ENCODE measurements around the gene SMC4. TPM values are rescaled to one million over a fixed set of nuclear protein-coding genes. Genes with fewer than 3 reads are reported as not detected.
A peak's percentile ranks its signal among the peaks of the same experiment; 100 is the strongest.

Gene SMC4
- polyA plus RNA-seq, 1 of the 3 experiments (the other 2 are of a cell fraction), result 26.1 TPM

- Histone ChIP-seq H2AFZ (ENCODE audit: low read depth) (no peak overlapping the region), H3K9me2 (no peaks in the 10 kb centered on the region), H3K79me2 (ENCODE audit: insufficient read depth) (peaks cover 95% of the 10 kb centered on the region), H3K27ac (ENCODE audit: low read depth in 2 of 2, low read length in 1 of 2) (peak overlapping the region; percentile 88 to 94), H3K9ac (peak overlapping the region; percentile 99), H3F3A (replicated peaks; ENCODE audit: insufficient read depth) (peaks cover 11% of the 10 kb centered on the region), H3K27me3 (ENCODE audit: insufficient read depth) (no peaks in the 10 kb centered on the region), H3K36me3 (replicated peaks in 1 of 2; ENCODE audit: control insufficient read depth in 1 of 2, insufficient read depth in 2 of 2, low read length in 1 of 2) (peaks cover 36% of the 10 kb centered on the region in 2 experiments), H3K9me3 (no peaks in the 10 kb centered on the region), H3K4me3 (ENCODE audit: low read depth in 2 of 2, low read length in 1 of 2) (peak overlapping the region; percentile 79 to 96; a peak in 3 of 4 replicates), H3K4me2 (peak overlapping the region; percentile 85), H4K20me1 (ENCODE audit: insufficient read depth) (peaks cover 24% of the 10 kb centered on the region; the same call in 1 of the 2 replicates), H3K4me1 (ENCODE audit: control insufficient read depth in 1 of 2, insufficient read depth in 2 of 2, low read depth in 1 of 2, low read length in 1 of 2) (peaks cover 6 to 10% of the 10 kb centered on the region in 2 experiments; a peak in 3 of 4 replicates)
- ChIA-PET CTCF (interaction anchor here (0.6 to 1.3 kb wide), 3 partner anchors 10 to 64 kb away, joined by 3 to 8 read pairs (median 5); no protein-coding TSS in a partner anchor), POLR2A (interaction anchor here (0.6 kb wide), 1 partner anchor 240 kb away, joined by 3 read pairs; no protein-coding TSS in a partner anchor)
- no peak for DNase-seq
- TF ChIP-seq TCF12 (IDR thresholded peaks at IDR 0.05) (no peak), EZH2phosphoT487 (IDR thresholded peaks at IDR 0.05; ENCODE audit: borderline replicate concordance, low read depth) (peak; percentile 27; the same call in 1 of the 2 replicates)
- 2% methylated on average over 2 of the region's 2 CpGs for WGBS (ENCODE audit: low lambda C conversion rate)
These were observed 3.6 kb downstream of the SMC4 start for GRCh38 chr3:160403028-160403545.

GRCh38 chr3:160403796-160404470 is 4.5 kb downstream of the SMC4 start:
- no peak for DNase-seq
- Histone ChIP-seq H3K27ac (ENCODE audit: low read depth in 2 of 2, low read length in 1 of 2) (peak overlapping the region; percentile 88 to 94), H3K36me3 (replicated peaks in 1 of 2; ENCODE audit: control insufficient read depth in 1 of 2, insufficient read depth in 2 of 2, low read length in 1 of 2) (peaks cover 41 to 43% of the 10 kb centered on the region in 2 experiments), H4K20me1 (ENCODE audit: insufficient read depth) (peaks cover 24% of the 10 kb centered on the region; the same call in 1 of the 2 replicates), H3K4me1 (ENCODE audit: control insufficient read depth in 1 of 2, insufficient read depth in 2 of 2, low read depth in 1 of 2, low read length in 1 of 2) (peaks cover 6 to 7% of the 10 kb centered on the region in 2 experiments; a peak in 2 of 4 replicates), H3K79me2 (ENCODE audit: insufficient read depth) (peaks cover 95% of the 10 kb centered on the region), H3K9ac (peak overlapping the region; percentile 99), H3K9me3 (no peaks in the 10 kb centered on the region), H2AFZ (ENCODE audit: low read depth) (no peak overlapping the region; the same call in 1 of the 2 replicates), H3F3A (replicated peaks; ENCODE audit: insufficient read depth) (peaks cover 11% of the 10 kb centered on the region), H3K27me3 (ENCODE audit: insufficient read depth) (no peaks in the 10 kb centered on the region), H3K4me2 (peak overlapping the region; percentile 85), H3K9me2 (no peaks in the 10 kb centered on the region), H3K4me3 (ENCODE audit: low read depth in 2 of 2, low read length in 1 of 2) (peak overlapping the region; percentile 79 to 96; a peak in 3 of 4 replicates)
- CTCF ChIA-PET, result interaction anchor here (0.6 to 1.3 kb wide), 4 partner anchors 9 to 546 kb away, joined by 3 to 8 read pairs (median 4); no protein-coding TSS in a partner anchor
- POLR2A ChIA-PET, result interaction anchor here (0.6 kb wide), 1 partner anchor 241 kb away, joined by 3 read pairs; no protein-coding TSS in a partner anchor
- 23% methylated on average over 7 of the region's 7 CpGs for WGBS (ENCODE audit: low lambda C conversion rate)
- no peak for TF ChIP-seq REST (IDR thresholded peaks at IDR 0.05; ENCODE audit: low read depth, low read length)
- TF ChIP-seq RFX5 (IDR thresholded peaks at IDR 0.05; ENCODE audit: low read length), result no peak
- TF ChIP-seq SMC3 (IDR thresholded peaks at IDR 0.05; ENCODE audit: low read depth, low read length), result no peak
- TF ChIP-seq TCF12 (IDR thresholded peaks at IDR 0.05), result no peak
- no peak for TF ChIP-seq USF2 (IDR thresholded peaks at IDR 0.05; ENCODE audit: borderline replicate concordance, low read depth, low read length)
- TF ChIP-seq MXI1 (IDR thresholded peaks at IDR 0.05; ENCODE audit: low read depth, low read length), result no peak
- TF ChIP-seq RCOR1 (IDR thresholded peaks at IDR 0.05; ENCODE audit: low read length), result no peak
- no peak for TF ChIP-seq NFIC (IDR thresholded peaks at IDR 0.05; ENCODE audit: borderline replicate concordance)
- no peak for TF ChIP-seq USF1 (IDR thresholded peaks at IDR 0.05; ENCODE audit: borderline replicate concordance, low read depth)

Measured in SK-N-SH (cell line).